Measurements from ENCODE around the gene HNF4A. TPM values are rescaled to one million over a fixed set of nuclear protein-coding genes. Genes with fewer than 3 reads are reported as not detected.

HNF4A gene
- total and polyA plus RNA-seq, 2 of the 4 experiments (the other 2 are of a cell fraction), result not detected

DNA sequence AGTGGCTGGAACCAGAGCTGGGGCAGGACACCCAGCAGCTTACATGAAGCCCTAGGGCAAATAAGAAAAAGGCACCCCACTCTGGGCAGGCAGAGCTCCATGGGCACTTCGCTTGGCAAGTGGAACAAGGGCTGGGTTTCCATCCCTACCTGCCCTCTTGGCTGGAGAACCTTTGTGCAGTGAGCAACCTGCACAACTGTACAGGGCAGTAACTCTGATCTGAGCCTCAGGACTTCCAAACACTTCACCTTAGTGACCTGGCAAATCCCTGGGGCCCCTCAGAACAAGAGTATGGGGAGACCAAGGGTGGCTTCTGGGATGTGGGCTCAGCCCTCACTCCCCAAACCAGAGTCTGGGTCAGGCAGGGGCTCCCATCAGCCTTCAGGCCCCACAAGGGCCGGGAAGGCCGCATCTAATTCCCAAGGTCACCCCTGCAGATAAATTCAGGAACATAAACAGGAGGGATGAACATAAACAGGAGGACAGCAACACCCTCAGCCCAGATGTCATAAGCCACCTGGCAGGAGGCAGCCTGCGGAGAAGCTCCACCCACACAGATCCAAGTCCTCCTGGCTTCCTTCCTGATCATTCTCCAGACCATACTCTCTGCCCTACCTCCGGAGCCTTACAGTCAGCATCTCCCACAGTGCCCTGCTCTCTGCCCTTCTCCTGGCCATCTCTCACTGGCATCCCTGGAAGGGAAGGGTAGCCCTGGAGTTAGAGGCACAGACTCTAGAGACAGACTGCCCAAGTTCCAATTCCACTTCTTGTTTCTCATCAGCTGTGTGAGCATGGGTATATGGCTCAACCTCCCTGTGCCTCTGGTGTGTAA, 37.5 kb downstream of the HNF4A start:
- Histone ChIP-seq H4K5ac (ENCODE audit: low read depth, low read length) (no peak overlapping the region), H3K4me2 (ENCODE audit: low read depth, low read length) (no peak overlapping the region), H3K4me1 (ENCODE audit: control insufficient read depth, insufficient read depth, low read length) (no peaks in the 10 kb centered on the region), H3K23ac (ENCODE audit: low read depth, low read length) (no peak overlapping the region), H2AFZ (replicated peaks; ENCODE audit: low read length, poor library complexity) (no peak overlapping the region), H4K91ac (ENCODE audit: insufficient read depth, low read depth, low read length) (no peak overlapping the region), H3K4ac (ENCODE audit: low read depth, low read length) (no peak overlapping the region), H3K27ac (ENCODE audit: insufficient read depth, low read length) (no peak overlapping the region), H3K9me1 (ENCODE audit: insufficient read depth, low read length) (no peaks in the 10 kb centered on the region), H4K20me1 (ENCODE audit: insufficient read depth, low read length) (no peaks in the 10 kb centered on the region; the same call in 1 of the 2 replicates), H2BK15ac (ENCODE audit: low read depth, low read length) (no peak overlapping the region), H3K79me1 (ENCODE audit: low read depth in 1 of 2, low read length in 2 of 2) (no peaks in the 10 kb centered on the region), H3K18ac (ENCODE audit: low read depth, low read length) (no peak overlapping the region), H2BK20ac (ENCODE audit: low read depth, low read length) (no peak overlapping the region), H3K14ac (replicated peaks; ENCODE audit: low read depth, low read length) (no peak overlapping the region), H3K9ac (ENCODE audit: low read depth, low read length) (no peak overlapping the region), H2AK9ac (replicated peaks; ENCODE audit: low read depth, low read length, poor library complexity) (no peak overlapping the region), H3K27me3 (ENCODE audit: control insufficient read depth, insufficient read depth, low read length) (peaks cover 50% of the 10 kb centered on the region), H4K8ac (ENCODE audit: low read depth in 2 of 2, low read length in 2 of 2) (no peak overlapping the region), H2BK5ac (ENCODE audit: low read depth, low read length, poor library complexity, severe bottlenecking) (no peak overlapping the region), H3K4me3 (ENCODE audit: insufficient read depth, low read depth, low read length) (no peak overlapping the region), H2AK5ac (ENCODE audit: low read depth, low read length) (no peak overlapping the region), H2BK120ac (ENCODE audit: low read depth, low read length) (no peak overlapping the region), H3K9me3 (ENCODE audit: control insufficient read depth, insufficient read depth, low read length) (no peaks in the 10 kb centered on the region), H3K56ac (ENCODE audit: extremely low read depth, insufficient read depth, low read length) (no peak overlapping the region), H3K36me3 (ENCODE audit: control insufficient read depth, insufficient read depth, low read length) (no peaks in the 10 kb centered on the region)
- POLR2A ChIA-PET (ENCODE audit: unreplicated experiment), result no interaction called here
- intact Hi-C loops (cut with micrococcal nuclease) (no loop called here), in situ Hi-C loops (cut with MboI; ENCODE audit: low sequenced_read_pairs) (loop anchor here (25.0 kb wide), 1 partner anchor 469 kb away; no protein-coding TSS in a partner anchor), dilution Hi-C loops (cut with HindIII; ENCODE audit: low sequenced_read_pairs, unreplicated experiment) (loop anchor here (10.0 kb wide), 1 partner anchor 72 kb away; no protein-coding TSS in a partner anchor)
- CTCF ChIA-PET, result no interaction called here
- no TSS peak for BruUV-seq (replicated peaks)
- WGBS, 2 experiments (ENCODE audit: extremely low coverage in 2 of 2, insufficient read length in 1 of 2), result no CpG with 5 or more reads among the region's 5 CpGs
- DNase-seq (no peak), ATAC-seq (ENCODE audit: low read depth) (no peak)
- TF ChIP-seq USF2 (IDR thresholded peaks at IDR 0.05; ENCODE audit: low read depth, low read length) (no peak), CHD1 (IDR thresholded peaks at IDR 0.05; ENCODE audit: low read depth, low read length) (no peak), FOS (IDR thresholded peaks at IDR 0.05; ENCODE audit: low read depth, low read length) (no peak), RCOR1 (IDR thresholded peaks at IDR 0.05; ENCODE audit: insufficient replicate concordance, low read length) (no peak), RFX5 (IDR thresholded peaks at IDR 0.05; ENCODE audit: low read depth, low read length) (no peak), MXI1 (IDR thresholded peaks at IDR 0.05; ENCODE audit: borderline replicate concordance, low read depth, low read length) (no peak), NFE2L2 (IDR thresholded peaks at IDR 0.05; ENCODE audit: low read depth, low read length) (no peak), SMC3 (IDR thresholded peaks at IDR 0.05; ENCODE audit: low read depth, low read length) (no peak), MAZ (IDR thresholded peaks at IDR 0.05; ENCODE audit: borderline replicate concordance, low read depth, low read length) (no peak), BHLHE40 (IDR thresholded peaks at IDR 0.05; ENCODE audit: low read depth, low read length) (no peak)
